NT2/D1 (cell line): ENCODE data around the gene OR52I2.

Experiments used
- DNase-seq: peaks from one replicate; pipeline ENCODE4 v3.0.0-alpha.2; 2011; ENCODE audit warnings: low read depth, low spot score
- H3K27me3 ChIP-seq: 2 replicates; pipeline ENCODE4 v1.6.0; 2011; ENCODE audit warnings: mild to moderate bottlenecking; ENCODE audit not compliant: insufficient read length, insufficient read depth
- H3K36me3 ChIP-seq: 2 replicates; pipeline ENCODE4 v1.6.1; 2011; ENCODE audit warnings: mild to moderate bottlenecking, low read length, mixed read lengths; ENCODE audit not compliant: insufficient read depth, insufficient read length
- H3K4me1 ChIP-seq: 2 replicates; pipeline ENCODE4 v1.5.1; 2011; ENCODE audit not compliant: insufficient read depth, insufficient read length
- H3K4me3 ChIP-seq: 2 replicates; pipeline ENCODE4 v1.5.1; 2011; ENCODE audit warnings: low read depth; ENCODE audit not compliant: insufficient read length
- H3K9ac ChIP-seq: 2 replicates; pipeline ENCODE4 v1.6.0; 2011; ENCODE audit warnings: low read depth; ENCODE audit not compliant: insufficient read length
- H3K9me3 ChIP-seq: 2 replicates; pipeline ENCODE4 v1.5.1; 2011; ENCODE audit warnings: mild to moderate bottlenecking, low read length; ENCODE audit not compliant: insufficient read depth
- SUZ12 ChIP-seq: IDR thresholded peaks from 2 replicates; pipeline ENCODE4 v1.6.1; 2011; ENCODE audit not compliant: insufficient read length, insufficient read depth; ENCODE audit errors: extremely low read depth
- YY1 ChIP-seq: IDR thresholded peaks from 2 replicates; pipeline ENCODE4 v1.6.1; 2011; ENCODE audit not compliant: insufficient read length, insufficient read depth
- ZNF274 ChIP-seq: IDR thresholded peaks from 2 replicates; pipeline ENCODE4 v1.6.1; 2011; ENCODE audit warnings: mild to moderate bottlenecking, low read depth, low read length

The OR52I2 gene

GRCh38 chr11:4610258-4610935 is 28.9 kb downstream of the OR52I2 start:
- Histone ChIP-seq H3K9me3 (0 out of 2 replicates have a peak, but pooled peaks cover 6% of the 10 kb centered on the region), H3K4me3 (no peak overlapping the region), H3K9ac (no peak overlapping the region), H3K27me3 (no peaks in the 10 kb centered on the region), H3K4me1 (no peaks in the 10 kb centered on the region), H3K36me3 (peaks cover 2% of the 10 kb centered on the region)
- DNase-seq: no peak
- TF ChIP-seq YY1 (no peak), SUZ12 (no peak), ZNF274 (no peak)

GRCh38 chr11:4611986-4612385 is 30.4 kb downstream of the OR52I2 start:
- Histone ChIP-seq H3K36me3 (no peaks in the 10 kb centered on the region), H3K4me3 (no peak overlapping the region), H3K9ac (no peak overlapping the region), H3K4me1 (no peaks in the 10 kb centered on the region), H3K9me3 (0 out of 2 replicates have a peak, but pooled peaks cover 6% of the 10 kb centered on the region), H3K27me3 (no peaks in the 10 kb centered on the region)
- TF ChIP-seq ZNF274: no peak
- no peak for TF ChIP-seq SUZ12
- TF ChIP-seq YY1: no peak
- no peak for DNase-seq

- Histone ChIP-seq H3K4me3 (no peak overlapping the region), H3K36me3 (no peaks in the 10 kb centered on the region), H3K9me3 (no peaks in the 10 kb centered on the region), H3K9ac (no peak overlapping the region), H3K27me3 (no peaks in the 10 kb centered on the region), H3K4me1 (no peaks in the 10 kb centered on the region)
- no peak for DNase-seq
- TF ChIP-seq YY1: no peak
- no peak for TF ChIP-seq SUZ12
- no peak for TF ChIP-seq ZNF274
These were observed 34.4 kb downstream of the OR52I2 start for GRCh38 chr11:4615856-4616444.

GRCh38 chr11:4619514-4619913 is 38.0 kb downstream of the OR52I2 start:
- no peaks in the 10 kb centered on the region for H3K36me3 ChIP-seq
- DNase-seq: no peak
- H3K27me3 ChIP-seq: no peaks in the 10 kb centered on the region
- TF ChIP-seq YY1 (no peak), SUZ12 (no peak), ZNF274 (no peak)
- no peaks in the 10 kb centered on the region for H3K9me3 ChIP-seq
- no peak overlapping the region for H3K9ac ChIP-seq
- no peak overlapping the region for H3K4me3 ChIP-seq
- no peaks in the 10 kb centered on the region for H3K4me1 ChIP-seq

- H3K36me3 ChIP-seq: no peaks in the 10 kb centered on the region
- H3K9ac ChIP-seq: no peak overlapping the region
- no peaks in the 10 kb centered on the region for H3K9me3 ChIP-seq
- peak; percentile 80 for DNase-seq
- H3K4me3 ChIP-seq: no peak overlapping the region
- H3K27me3 ChIP-seq: no peaks in the 10 kb centered on the region
- no peak for TF ChIP-seq SUZ12
- H3K4me1 ChIP-seq: no peaks in the 10 kb centered on the region
These were observed 44.9 kb downstream of the OR52I2 start for GRCh38 chr11:4626207-4627099.

- Histone ChIP-seq H3K27me3 (peaks cover 8% of the 10 kb centered on the region), H3K4me1 (peaks cover 2% of the 10 kb centered on the region), H3K9ac (no peak overlapping the region), H3K36me3 (no peaks in the 10 kb centered on the region), H3K9me3 (no peaks in the 10 kb centered on the region), H3K4me3 (no peak overlapping the region)
- DNase-seq: no peak
- TF ChIP-seq SUZ12 (no peak), YY1 (no peak)
These were observed 54.6 kb downstream of the OR52I2 start for GRCh38 chr11:4636136-4636535.

GRCh38 chr11:4636962-4637661 is 55.6 kb downstream of the OR52I2 start, which contains the start of gene OR51D1:
TSS of gene OR51D1 (plus strand) at chr11:4637477. CDS start at chr11:4639791, 2,314 bp downstream.
- no peak within 1 kb of the TSS for H3K9ac ChIP-seq
- TF ChIP-seq ZNF274: no peak
- peak; percentile 67 for DNase-seq
- H3K4me3 ChIP-seq: no peak within 1 kb of the TSS
- no peaks in the 10 kb centered on the region for H3K9me3 ChIP-seq
- H3K4me1 ChIP-seq: peaks cover 2% of the 10 kb centered on the region
- H3K36me3 ChIP-seq: no peaks in the 10 kb centered on the region
- peaks cover 8% of the 10 kb centered on the region for H3K27me3 ChIP-seq
